Pancreas (tissue), 10 donors: Measurements from ENCODE around the gene ZNF470. TPM values are rescaled to one million over a fixed set of nuclear protein-coding genes. Genes with fewer than 3 reads are reported as not detected.

ENCODE experiments used
- ATAC-seq, 4 donors: fragments of 200-7000 bp; cut with Tn5 transposase; one replicate each; pipeline versions ENCODE4 v1.8.0 to v1.9.1; 2020; ENCODE audit warnings: mild to moderate bottlenecking in 4 of 4, moderate library complexity in 4 of 4
- DNase-seq, 6 donors: peaks; one replicate each; pipeline ENCODE4 v3.0.0-alpha.2; 2020
- FAIRE-seq: peaks from 2 replicates; lab custom pipeline; 2012; peaks lifted over from hg19 to GRCh38; lab: Jason Lieb, UNC
- H3K27ac ChIP-seq, 4 donors: fragments of 200-600 bp; sonication (generic); 1 replicate in 3 of 4; 2 replicates in 1 of 4; pipeline versions ENCODE4 v1.5.0 to v1.8.0; 2020
- H3K27me3 ChIP-seq, 4 donors: fragments of 200-600 bp; one replicate each; pipeline ENCODE4 v1.8.0; 2021
- H3K36me3 ChIP-seq, 3 donors: fragments of 200-600 bp; sonication (generic) in 1 of 3; one replicate each; pipeline versions ENCODE4 v1.5.0 to v1.8.0; 2020 to 2021
- H3K4me1 ChIP-seq, 3 donors: fragments of 200-600 bp; one replicate each; pipeline ENCODE4 v1.8.0; 2021
- H3K4me3 ChIP-seq, 4 donors: fragments of 200-600 bp; sonication (generic) in 2 of 4; one replicate each; pipeline versions ENCODE4 v1.5.0 to v1.8.0; 2020 to 2021
- H3K9me3 ChIP-seq, 4 donors: fragments of 200-600 bp; one replicate each; pipeline ENCODE4 v1.8.0; 2021
- WGBS, 2 donors: extraction: QIAGEN DNeasy Blood & Tissue Kit; methylation state at CpG; one replicate each; pipeline ENCODE4 v1.1.7; 2013; 5-methylcytosine and 5-hydroxymethylcytosine counted together
- intact Hi-C, 3 donors: fragments of 100-400 bp; cut with DNase I; formaldehyde crosslinking; loops; one replicate each; pipeline versions ENCODE4 v1.11.1 to v1.14.2; 2022
- polyA plus RNA-seq, 2 donors: library from polyadenylated mRNA; stranded (reverse); fragments of 200-250 nt; gene quantifications; one replicate each; pipeline ENCODE4 v1.2.3, GENCODE V29; 2013
- total RNA-seq, 6 donors: library from RNA; stranded (reverse); fragmentation: NEBNext Ultra II Directional in 4 of 6; extraction: Animal tissue kit (Norgen Biotek cat#: 25700) in 4 of 6; gene quantifications; one replicate each; pipeline versions ENCODE4 v1.2.1 to v1.2.4, GENCODE V29; 2021 to 2023
- TF ChIP-seq, protein P1 (sequence below), 4 donors: fragments of 200-600 bp; sonication (generic) in 3 of 4; IDR thresholded peaks; one replicate each; pipeline versions ENCODE4 v1.5.0 to v1.8.0; 2021; ENCODE audit warnings: antibody characterized with exemption in 4 of 4
- donor health status: healthy with polysubstance abuse.
- donor health status: DM: no; HTN: no; CAD: no; lungs with moderate emphysema.
- donor health status: DM: no; HTN: no; CAD: no.
- donor health status: control.
- donor health status: control.
- donor health status: Bipolar disorder and iron deficiency.
- donor health status: DM: yes; HTN: yes; CAD: no.
- donor health status: DM: no; HTN: no; CAD: no.
- donor health status: DM: no; HTN: no; CAD: no.
- donor health status: DM: yes; HTN: yes; CAD: no.

ZNF470 gene
- total and polyA plus RNA-seq, 8 donors = 1.3 to 3.0 (median 1.6) TPM

DNA sequence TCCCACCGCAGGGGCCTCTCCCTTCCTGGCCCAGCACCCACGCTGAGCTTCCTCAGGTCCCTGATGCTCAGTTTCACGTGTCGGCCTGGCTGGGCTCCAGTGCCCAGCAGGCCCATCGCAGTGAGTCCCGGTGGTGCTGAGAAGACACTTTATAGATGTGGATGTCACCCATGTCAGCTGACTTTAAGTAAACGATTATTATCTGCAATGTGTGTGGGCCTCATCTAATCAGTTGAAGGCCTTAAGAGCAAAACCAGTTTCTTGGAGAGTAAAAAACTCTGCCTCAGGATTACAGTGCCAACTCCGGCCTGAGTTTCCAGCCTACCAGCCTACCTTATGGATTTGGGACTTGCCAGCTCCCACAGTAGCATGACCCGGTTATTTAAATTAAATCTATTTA lies 58.4 kb downstream of the ZNF470 start:
- H3K9me3 ChIP-seq = no peaks in the 10 kb centered on the region
- ATAC-seq = no peak
- H3K36me3 ChIP-seq = peaks cover 0 to 8% (median 0%) of the 10 kb centered on the region in 3 donors
- intact Hi-C loops = no loop called here
- no peak overlapping the region for H3K27ac ChIP-seq
- H3K27me3 ChIP-seq = no peaks in the 10 kb centered on the region
- DNase-seq = no peak
- 88 to 93% methylated on average over 9 of the region's 9 CpGs for WGBS, 2 donors
- FAIRE-seq = no peak
- TF ChIP-seq, protein P1, sequence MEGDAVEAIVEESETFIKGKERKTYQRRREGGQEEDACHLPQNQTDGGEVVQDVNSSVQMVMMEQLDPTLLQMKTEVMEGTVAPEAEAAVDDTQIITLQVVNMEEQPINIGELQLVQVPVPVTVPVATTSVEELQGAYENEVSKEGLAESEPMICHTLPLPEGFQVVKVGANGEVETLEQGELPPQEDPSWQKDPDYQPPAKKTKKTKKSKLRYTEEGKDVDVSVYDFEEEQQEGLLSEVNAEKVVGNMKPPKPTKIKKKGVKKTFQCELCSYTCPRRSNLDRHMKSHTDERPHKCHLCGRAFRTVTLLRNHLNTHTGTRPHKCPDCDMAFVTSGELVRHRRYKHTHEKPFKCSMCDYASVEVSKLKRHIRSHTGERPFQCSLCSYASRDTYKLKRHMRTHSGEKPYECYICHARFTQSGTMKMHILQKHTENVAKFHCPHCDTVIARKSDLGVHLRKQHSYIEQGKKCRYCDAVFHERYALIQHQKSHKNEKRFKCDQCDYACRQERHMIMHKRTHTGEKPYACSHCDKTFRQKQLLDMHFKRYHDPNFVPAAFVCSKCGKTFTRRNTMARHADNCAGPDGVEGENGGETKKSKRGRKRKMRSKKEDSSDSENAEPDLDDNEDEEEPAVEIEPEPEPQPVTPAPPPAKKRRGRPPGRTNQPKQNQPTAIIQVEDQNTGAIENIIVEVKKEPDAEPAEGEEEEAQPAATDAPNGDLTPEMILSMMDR (IDR thresholded peaks at IDR 0.05) = no peak
- no peak overlapping the region for H3K4me3 ChIP-seq
- no peaks in the 10 kb centered on the region for H3K4me1 ChIP-seq

DNA sequence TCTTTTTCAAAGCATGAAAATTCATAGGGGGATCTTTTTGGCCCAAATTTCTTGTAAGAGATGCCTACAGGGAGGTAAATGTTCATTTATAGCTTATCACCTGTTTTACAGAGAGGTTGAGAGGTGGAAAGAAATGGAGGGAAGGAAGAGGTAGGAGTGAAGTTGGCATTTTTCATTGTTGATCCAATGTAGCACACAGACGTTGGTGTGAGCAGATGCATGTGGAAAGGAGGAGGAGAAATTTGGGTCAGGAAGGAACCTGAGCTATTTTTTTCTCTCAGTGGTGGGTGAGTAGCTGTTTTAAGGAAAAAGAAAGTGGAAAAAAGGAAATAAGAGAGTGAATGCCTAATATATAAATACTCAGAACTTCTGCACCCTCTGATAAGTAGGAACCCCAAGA lies 65.8 kb downstream of the ZNF470 start:
- 10 to 11% methylated on average over 1 of the region's 1 CpG for WGBS, 2 donors
- Histone ChIP-seq H3K36me3 (no peaks in the 10 kb centered on the region), H3K27ac (no peak overlapping the region), H3K27me3 (no peaks in the 10 kb centered on the region), H3K4me3 (no peak overlapping the region), H3K9me3 (no peaks in the 10 kb centered on the region), H3K4me1 (no peaks in the 10 kb centered on the region)
- FAIRE-seq = no peak
- intact Hi-C loops = no loop called here
- TF ChIP-seq, protein P1 (IDR thresholded peaks at IDR 0.05) = no peak
- no peak for ATAC-seq
- DNase-seq = no peak

DNA sequence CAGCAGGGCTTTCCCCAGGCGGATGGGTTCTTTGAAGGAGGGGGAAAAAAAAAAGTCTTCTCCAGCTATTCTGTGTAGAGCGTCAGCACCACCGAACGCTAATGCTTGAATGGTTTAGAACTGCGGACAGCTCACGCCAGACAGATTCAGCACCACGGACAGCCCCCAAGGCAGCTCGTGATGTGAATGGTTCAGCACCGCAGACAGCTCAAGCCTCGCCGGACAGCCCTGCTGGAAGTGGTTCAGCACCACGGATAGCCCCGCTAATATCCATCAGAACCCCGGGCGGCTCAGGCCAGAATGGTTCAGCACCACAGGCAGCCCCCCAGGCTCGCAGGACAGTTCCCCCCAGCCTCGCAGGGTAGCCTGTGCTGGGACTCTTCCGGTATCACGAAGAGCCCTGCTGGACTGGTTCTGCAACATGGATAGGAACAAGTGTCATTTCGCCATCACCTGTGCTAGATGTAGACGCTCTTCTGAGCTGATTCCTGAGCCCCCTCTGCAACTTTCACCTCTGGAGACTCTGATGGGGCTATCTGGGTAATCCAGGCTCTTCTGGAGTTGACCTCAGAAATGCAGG lies 70.8 kb downstream of the ZNF470 start:
- FAIRE-seq = no peak

More for the DNA sequence above, 70.8 kb downstream of the ZNF470 start:
- TF ChIP-seq, protein P1 (IDR thresholded peaks at IDR 0.05) = no peak
- no peaks in the 10 kb centered on the region for H3K9me3 ChIP-seq
- DNase-seq (peak; percentile 23 to 70 (median 54)), ATAC-seq (peak; percentile 60 to 98 (median 68))
- intact Hi-C loops = no loop called here
- H3K4me3 ChIP-seq = no peak overlapping the region
- peaks cover 0 to 3% (median 0%) of the 10 kb centered on the region in 4 donors for H3K27me3 ChIP-seq
- 7 to 10% methylated on average over 21 of the region's 21 CpGs for WGBS, 2 donors
- H3K27ac ChIP-seq = no peak overlapping the region
- no peaks in the 10 kb centered on the region for H3K36me3 ChIP-seq
- H3K4me1 ChIP-seq = no peaks in the 10 kb centered on the region

Other genes with a start within 250 kb of the ZNF470 start
- gene ZNF582, start 173.9 kb upstream of the ZNF470 start, total RNA-seq = 1 to 10 TPM; 1.2 to 2.0 (median 1.8) TPM
- gene ZNF582, start 173.9 kb upstream of the ZNF470 start, polyA plus RNA-seq = 1 to 10 TPM; 1.6 to 2.6 TPM
- 1 to 10 TPM; 1.7 to 3.4 (median 2.3) TPM for gene ZNF583, start 163.1 kb upstream of the ZNF470 start, total RNA-seq
- gene ZNF583, start 163.1 kb upstream of the ZNF470 start, polyA plus RNA-seq = 1 to 10 TPM in 1 of 2 donors, under 1 TPM in 1; 0.84 to 1.9 TPM
- 1 to 10 TPM in 3 of 6 donors, under 1 TPM in 3; 0.54 to 3.3 (median 0.99) TPM for gene ZNF667, start 90.1 kb upstream of the ZNF470 start, total RNA-seq
- gene ZNF667, start 90.1 kb upstream of the ZNF470 start, polyA plus RNA-seq = 1 to 10 TPM; 2.0 to 4.5 TPM
- gene ZNF471, start 59.6 kb upstream of the ZNF470 start, total RNA-seq = 1 to 10 TPM in 5 of 6 donors, under 1 TPM in 1; 0.73 to 5.4 (median 2.4) TPM
- 1 to 10 TPM; 1.9 to 3.5 TPM for gene ZNF471, start 59.6 kb upstream of the ZNF470 start, polyA plus RNA-seq
- 1 to 10 TPM; 2.1 to 4.8 (median 2.8) TPM for gene ZFP28, start 28.5 kb upstream of the ZNF470 start, total RNA-seq
- 1 to 10 TPM; 2.7 to 4.7 TPM for gene ZFP28, start 28.5 kb upstream of the ZNF470 start, polyA plus RNA-seq
- 1 to 10 TPM; 1.8 to 4.1 (median 2.2) TPM for gene ZNF71, start 27.8 kb downstream of the ZNF470 start, total RNA-seq
- gene ZNF71, start 27.8 kb downstream of the ZNF470 start, polyA plus RNA-seq = 1 to 10 TPM; 1.8 to 1.9 TPM
- under 1 TPM in 3 of 6 donors, not detected in 3; 0.17 to 0.24 (median 0.19) TPM for gene SMIM17, start 75.7 kb downstream of the ZNF470 start, total RNA-seq
- under 1 TPM in 1 of 2 donors, not detected in 1; 0.09 TPM for gene SMIM17, start 75.7 kb downstream of the ZNF470 start, polyA plus RNA-seq
- gene ZNF835, start 104.3 kb downstream of the ZNF470 start, total RNA-seq = 1 to 10 TPM in 3 of 6 donors, under 1 TPM in 3; 0.86 to 4.8 (median 0.98) TPM
- gene ZNF835, start 104.3 kb downstream of the ZNF470 start, polyA plus RNA-seq = under 1 TPM; 0.34 to 0.73 TPM